IMR-90 (cell line): ENCODE data around the gene FARS2. TPM values are rescaled to one million over a fixed set of nuclear protein-coding genes. Genes with fewer than 3 reads are reported as not detected.

ENCODE experiments used
- ATAC-seq: fragments of 200-7000 bp; cut with Tn5 transposase; 2 replicates; pipeline ENCODE4 v1.9.1; 2020; ENCODE audit warnings: low read depth, mild to moderate bottlenecking, moderate library complexity
- BruUV-seq: library from RNA; stranded (reverse); fragments of 400-500 nt; replicated peaks from 2 replicates; lab custom pipeline; 2021; lab: Mats Ljungman, UMichigan
- CTCF ChIA-PET: fragments of 300-600 bp; formaldehyde crosslinking; extraction: SDS; loops from one replicate; lab custom pipeline; 2021; ENCODE audit warnings: antibody characterized with exemption; lab: Yijun Ruan, JAX
- POLR2A ChIA-PET: fragments of 300-600 bp; sonication (Branson Sonifier 250); formaldehyde crosslinking; loops from one replicate; lab custom pipeline; 2022; ENCODE audit warnings: antibody characterized with exemption; ENCODE audit not compliant: unreplicated experiment; lab: Charles Lee
- DNase-seq: peaks from one replicate; pipeline ENCODE4 v3.0.0; 2013
- H2AFZ ChIP-seq: replicated peaks from 2 replicates; pipeline ENCODE3; 2013; ENCODE audit warnings: low read length, mild to moderate bottlenecking; ENCODE audit not compliant: poor library complexity
- H2AK5ac ChIP-seq: 2 replicates; pipeline ENCODE4 v1.6.1; 2013; ENCODE audit warnings: low read depth, low read length, inconsistent platforms
- H2AK9ac ChIP-seq: replicated peaks from 2 replicates; pipeline ENCODE3; 2013; ENCODE audit warnings: mild to moderate bottlenecking, low read depth, low read length, moderate library complexity; ENCODE audit not compliant: poor library complexity
- H2BK120ac ChIP-seq: 2 replicates; pipeline ENCODE4 v1.6.1; 2013; ENCODE audit warnings: low read depth, low read length, inconsistent platforms
- H2BK15ac ChIP-seq: 3 replicates; pipeline ENCODE4 v1.6.1; 2013; ENCODE audit warnings: low read depth, low read length, inconsistent platforms
- H2BK20ac ChIP-seq: 2 replicates; pipeline ENCODE4 v1.6.1; 2013; ENCODE audit warnings: low read depth, mild to moderate bottlenecking, inconsistent platforms, low read length, moderate library complexity
- H2BK5ac ChIP-seq: 2 replicates; pipeline ENCODE4 v1.6.1; 2013; ENCODE audit warnings: mild to moderate bottlenecking, low read depth, low read length, inconsistent platforms; ENCODE audit not compliant: poor library complexity, severe bottlenecking
- H3K14ac ChIP-seq: replicated peaks from 2 replicates; pipeline ENCODE4 v1.6.1; 2013; ENCODE audit warnings: low read depth, low read length, inconsistent platforms
- H3K18ac ChIP-seq: 2 replicates; pipeline ENCODE4 v1.6.1; 2013; ENCODE audit warnings: low read depth, low read length, control low read depth
- H3K23ac ChIP-seq: 2 replicates; pipeline ENCODE4 v1.6.1; 2013; ENCODE audit warnings: low read depth, low read length, inconsistent platforms
- H3K27ac ChIP-seq: 2 replicates; pipeline ENCODE4 v1.5.1; 2013; ENCODE audit warnings: mild to moderate bottlenecking, control low read depth, low read length; ENCODE audit not compliant: insufficient read depth
- H3K27me3 ChIP-seq: 2 replicates; pipeline ENCODE4 v1.6.1; 2013; ENCODE audit warnings: low read length; ENCODE audit not compliant: control insufficient read depth, insufficient read depth
- H3K36me3 ChIP-seq: 2 replicates; pipeline ENCODE4 v1.6.1; 2013; ENCODE audit warnings: low read length, mixed read lengths; ENCODE audit not compliant: control insufficient read depth, insufficient read depth
- H3K4ac ChIP-seq: 2 replicates; pipeline ENCODE4 v1.6.1; 2013; ENCODE audit warnings: low read depth, low read length, inconsistent platforms
- H3K4me1 ChIP-seq: 2 replicates; pipeline ENCODE4 v1.6.1; 2013; ENCODE audit warnings: low read length, mixed read lengths; ENCODE audit not compliant: control insufficient read depth, insufficient read depth
- H3K4me2 ChIP-seq: 2 replicates; pipeline ENCODE4 v1.6.1; 2013; ENCODE audit warnings: low read depth, mild to moderate bottlenecking, control low read depth, low read length, moderate library complexity
- H3K4me3 ChIP-seq: 2 replicates; pipeline ENCODE4 v1.5.1; 2013; ENCODE audit warnings: low read depth, mild to moderate bottlenecking, control low read depth, low read length, moderate library complexity; ENCODE audit not compliant: insufficient read depth
- H3K56ac ChIP-seq: 2 replicates; pipeline ENCODE4 v1.6.1; 2013; ENCODE audit warnings: low read length, inconsistent platforms; ENCODE audit not compliant: insufficient read depth; ENCODE audit errors: extremely low read depth
- H3K79me1 ChIP-seq, 2 experiments: 2 replicates each; pipeline ENCODE4 v1.6.1; 2013; ENCODE audit warnings: low read length in 2 of 2, inconsistent platforms in 1 of 2, low read depth in 1 of 2
- H3K9ac ChIP-seq: 2 replicates; pipeline ENCODE4 v1.6.1; 2013; ENCODE audit warnings: low read depth, low read length, control low read depth
- H3K9me1 ChIP-seq: 2 replicates; pipeline ENCODE4 v1.6.1; 2013; ENCODE audit warnings: low read length, inconsistent platforms; ENCODE audit not compliant: insufficient read depth
- H3K9me3 ChIP-seq: 2 replicates; pipeline ENCODE4 v1.6.1; 2013; ENCODE audit warnings: low read length; ENCODE audit not compliant: control insufficient read depth, insufficient read depth
- H4K20me1 ChIP-seq: 2 replicates; pipeline ENCODE4 v1.6.1; 2013; ENCODE audit warnings: low read length, inconsistent platforms; ENCODE audit not compliant: insufficient read depth
- H4K5ac ChIP-seq: 2 replicates; pipeline ENCODE4 v1.6.1; 2013; ENCODE audit warnings: mild to moderate bottlenecking, low read depth, low read length, control low read depth
- H4K8ac ChIP-seq, 2 experiments: 2 replicates each; pipeline ENCODE4 v1.6.1; 2013; ENCODE audit warnings: low read depth in 2 of 2, low read length in 2 of 2, control low read depth in 1 of 2, inconsistent platforms in 1 of 2
- H4K91ac ChIP-seq: 2 replicates; pipeline ENCODE4 v1.6.1; 2013; ENCODE audit warnings: low read depth, low read length, inconsistent platforms; ENCODE audit not compliant: insufficient read depth
- MAFK ChIP-seq: IDR thresholded peaks from 2 replicates; pipeline ENCODE4 v1.6.1; 2012; ENCODE audit warnings: low read depth, low read length, improper control_type of control experiment
- POLR2A ChIP-seq: IDR thresholded peaks from 2 replicates; pipeline ENCODE4 v1.6.1; 2012; ENCODE audit warnings: mild to moderate bottlenecking, low read depth, low read length
- RAD21 ChIP-seq: IDR thresholded peaks from 2 replicates; pipeline ENCODE4 v1.6.1; 2012; ENCODE audit warnings: low read length, improper control_type of control experiment
- SMC3 ChIP-seq: fragments of 150-350 bp; IDR thresholded peaks from 2 replicates; pipeline ENCODE4 v1.6.1; 2016; ENCODE audit warnings: low read depth, mild to moderate bottlenecking, antibody characterized with exemption, low read length, moderate library complexity
- WGBS, 2 experiments: methylation state at CpG; one replicate each; pipeline versions ENCODE4 v1.1.5 to v1.1.7; 2013; ENCODE audit warnings: missing lambda C conversion rate in 2 of 2; ENCODE audit not compliant: insufficient read length in 1 of 2; ENCODE audit errors: extremely low coverage in 2 of 2; 5-methylcytosine and 5-hydroxymethylcytosine counted together
- dilution Hi-C: fragments of 300-500 bp; cut with HindIII; formaldehyde crosslinking; loops from one replicate; pipeline ENCODE4 v1.14.3; 2018; ENCODE audit warnings: low sequenced_read_pairs; ENCODE audit not compliant: unreplicated experiment
- in situ Hi-C: fragments of 300-500 bp; cut with MboI; formaldehyde crosslinking; loops from 3 replicates; pipeline ENCODE4 v1.14.3; 2019; ENCODE audit warnings: low sequenced_read_pairs, inconsistent platforms, mixed read lengths
- intact Hi-C: fragments of 100-400 bp; cut with micrococcal nuclease; formaldehyde crosslinking; loops from 2 replicates; pipeline ENCODE4 v1.10.0; 2022
- polyA plus RNA-seq, 3 experiments: library from polyadenylated mRNA; depleted of rRNA; stranded (reverse); fragments of >200 nt; gene quantifications; 2 replicates each; pipeline ENCODE4 v1.2.3, GENCODE V29; 2012; ENCODE audit warnings: low replicate concordance in 1 of 3
- total RNA-seq: library from RNA; depleted of rRNA; stranded (reverse); fragments of >200 nt; gene quantifications from 2 replicates; pipeline ENCODE4 v1.2.3, GENCODE V29; 2012
- TF ChIP-seq, protein P1 (sequence below): conservative IDR thresholded peaks from 2 replicates; pipeline ENCODE4 v1.5.1; 2012; ENCODE audit warnings: mild to moderate bottlenecking, low read depth, low read length, improper control_type of control experiment

Gene FARS2
- total and polyA plus RNA-seq, 2 of the 4 experiments (the other 2 are of a cell fraction), result 12.1 to 28.9 TPM

GRCh38 chr6:5379647-5380242, 118.4 kb downstream of the FARS2 start:
- Histone ChIP-seq H3K9ac (no peak overlapping the region), H3K18ac (no peak overlapping the region), H2BK15ac (no peak overlapping the region), H2BK5ac (no peak overlapping the region), H3K27ac (no peak overlapping the region), H3K9me1 (no peaks in the 10 kb centered on the region; the same call in 1 of the 2 replicates), H3K79me1 (peaks cover 8 to 13% of the 10 kb centered on the region in 2 experiments; a peak in 1 of 4 replicates), H3K4ac (no peak overlapping the region), H2AFZ (no peak overlapping the region), H3K9me3 (no peaks in the 10 kb centered on the region), H2BK120ac (no peak overlapping the region), H3K14ac (no peak overlapping the region), H3K4me3 (no peak overlapping the region), H4K20me1 (0 out of 2 replicates have a peak, but pooled peaks cover 3% of the 10 kb centered on the region), H3K4me2 (no peak overlapping the region), H2AK9ac (no peak overlapping the region), H3K56ac (no peak overlapping the region), H2AK5ac (no peak overlapping the region), H3K36me3 (no peaks in the 10 kb centered on the region), H3K27me3 (no peaks in the 10 kb centered on the region), H3K4me1 (no peaks in the 10 kb centered on the region; the same call in 1 of the 2 replicates), H4K91ac (no peak overlapping the region), H2BK20ac (no peak overlapping the region), H3K23ac (no peak overlapping the region), H4K8ac (no peak overlapping the region), H4K5ac (no peak overlapping the region)
- CTCF ChIA-PET, result interaction anchor here (0.6 to 2.5 kb wide), 5 partner anchors 10 to 276 kb away, joined by 3 to 9 read pairs (median 4); no protein-coding TSS in a partner anchor
- POLR2A ChIA-PET, result no interaction called here
- intact Hi-C loops (loop anchor here (1.0 to 5.0 kb wide), 2 partner anchors 117 to 236 kb away; partner anchors contain the start of genes FARS2 and LYRM4), dilution Hi-C loops (no loop called here), in situ Hi-C loops (no loop called here)
- no TSS peak for BruUV-seq
- peak; percentile 44 for DNase-seq
- TF ChIP-seq RAD21 (peak; percentile 73), SMC3 (peak; percentile 60), POLR2A (no peak), MAFK (no peak; the same call in 1 of the 2 replicates)
- TF ChIP-seq, protein P1, sequence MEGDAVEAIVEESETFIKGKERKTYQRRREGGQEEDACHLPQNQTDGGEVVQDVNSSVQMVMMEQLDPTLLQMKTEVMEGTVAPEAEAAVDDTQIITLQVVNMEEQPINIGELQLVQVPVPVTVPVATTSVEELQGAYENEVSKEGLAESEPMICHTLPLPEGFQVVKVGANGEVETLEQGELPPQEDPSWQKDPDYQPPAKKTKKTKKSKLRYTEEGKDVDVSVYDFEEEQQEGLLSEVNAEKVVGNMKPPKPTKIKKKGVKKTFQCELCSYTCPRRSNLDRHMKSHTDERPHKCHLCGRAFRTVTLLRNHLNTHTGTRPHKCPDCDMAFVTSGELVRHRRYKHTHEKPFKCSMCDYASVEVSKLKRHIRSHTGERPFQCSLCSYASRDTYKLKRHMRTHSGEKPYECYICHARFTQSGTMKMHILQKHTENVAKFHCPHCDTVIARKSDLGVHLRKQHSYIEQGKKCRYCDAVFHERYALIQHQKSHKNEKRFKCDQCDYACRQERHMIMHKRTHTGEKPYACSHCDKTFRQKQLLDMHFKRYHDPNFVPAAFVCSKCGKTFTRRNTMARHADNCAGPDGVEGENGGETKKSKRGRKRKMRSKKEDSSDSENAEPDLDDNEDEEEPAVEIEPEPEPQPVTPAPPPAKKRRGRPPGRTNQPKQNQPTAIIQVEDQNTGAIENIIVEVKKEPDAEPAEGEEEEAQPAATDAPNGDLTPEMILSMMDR, result peak; percentile 71
- WGBS, 2 experiments, result 100% methylated on average over 1 of the region's 3 CpGs; no CpG with 5 or more reads in 1 of the 2 experiments
- peak; percentile 51 for ATAC-seq
